Osteocyte (in vitro differentiated cells): ENCODE results near the gene NCAPG2. TPM values are rescaled to one million over a fixed set of nuclear protein-coding genes. Genes with fewer than 3 reads are reported as not detected.

Experiments used
- DNase-seq: peaks from one replicate; pipeline ENCODE4 v3.0.0; 2021; ENCODE audit warnings: mixed read lengths; ENCODE audit not compliant: unreplicated experiment; ENCODE audit errors: extremely low spot score
- H3K27ac Mint-ChIP-seq: one replicate; pipeline ENCODE4 v1.8.0; 2021; ENCODE audit warnings: mild to moderate bottlenecking, mixed read lengths; ENCODE audit not compliant: unreplicated experiment
- H3K27me3 Mint-ChIP-seq: one replicate; pipeline ENCODE4 v1.8.0; 2021; ENCODE audit warnings: mixed read lengths; ENCODE audit not compliant: unreplicated experiment
- H3K36me3 Mint-ChIP-seq: one replicate; pipeline ENCODE4 v1.8.0; 2021; ENCODE audit warnings: mixed read lengths; ENCODE audit not compliant: unreplicated experiment
- H3K4me1 Mint-ChIP-seq: one replicate; pipeline ENCODE4 v1.8.0; 2021; ENCODE audit warnings: mixed read lengths; ENCODE audit not compliant: unreplicated experiment
- H3K4me3 Mint-ChIP-seq: one replicate; pipeline ENCODE4 v1.8.0; 2021; ENCODE audit warnings: mild to moderate bottlenecking, moderate library complexity, mixed read lengths; ENCODE audit not compliant: unreplicated experiment
- H3K9me3 Mint-ChIP-seq: one replicate; pipeline ENCODE4 v1.8.0; 2021; ENCODE audit warnings: mixed read lengths; ENCODE audit not compliant: unreplicated experiment
- CTCF ChIP-seq: fragments of 200-600 bp; sonication (generic); IDR thresholded peaks from 2 replicates; pipeline ENCODE4 v1.5.0; 2021; ENCODE audit warnings: antibody characterized with exemption, mild to moderate bottlenecking, moderate library complexity
- total RNA-seq: library from RNA; stranded (reverse); gene quantifications from 2 replicates; pipeline ENCODE4 v1.2.1, GENCODE V29; 2021

NCAPG2 gene
- total RNA-seq, 1 donor from 2014 or later: 19.9 TPM

- peaks cover 16% of the 10 kb centered on the region for H3K27me3 Mint-ChIP-seq
- peak; percentile 57 for DNase-seq
Observed at GRCh38 chr7:158722574-158723237, 18.1 kb upstream of the NCAPG2 start.

GRCh38 chr7:158720112-158720511 is 15.5 kb upstream of the NCAPG2 start:
- no peak for DNase-seq
- no peak for TF ChIP-seq CTCF
- Mint-ChIP-seq H3K36me3 (no peaks in the 10 kb centered on the region), H3K4me3 (no peak overlapping the region), H3K4me1 (no peaks in the 10 kb centered on the region), H3K27me3 (peaks cover 30% of the 10 kb centered on the region), H3K27ac (no peak overlapping the region), H3K9me3 (no peaks in the 10 kb centered on the region)

More at GRCh38 chr7:158722574-158723237, 18.1 kb upstream of the NCAPG2 start:
- no peaks in the 10 kb centered on the region for H3K36me3 Mint-ChIP-seq
- peaks cover 4% of the 10 kb centered on the region for H3K9me3 Mint-ChIP-seq
- H3K4me1 Mint-ChIP-seq: no peaks in the 10 kb centered on the region
- H3K4me3 Mint-ChIP-seq: no peak overlapping the region
- TF ChIP-seq CTCF: no peak
- no peak overlapping the region for H3K27ac Mint-ChIP-seq

- TF ChIP-seq CTCF: no peak
- no peaks in the 10 kb centered on the region for H3K9me3 Mint-ChIP-seq
- no peak overlapping the region for H3K27ac Mint-ChIP-seq
- H3K27me3 Mint-ChIP-seq: peaks cover 30% of the 10 kb centered on the region
- no peak overlapping the region for H3K4me3 Mint-ChIP-seq
- H3K36me3 Mint-ChIP-seq: no peaks in the 10 kb centered on the region
- no peaks in the 10 kb centered on the region for H3K4me1 Mint-ChIP-seq
- no peak for DNase-seq
Observed at GRCh38 chr7:158716802-158717201, 12.2 kb upstream of the NCAPG2 start.

GRCh38 chr7:158710651-158711102 is 6.1 kb upstream of the NCAPG2 start:
- no peak for TF ChIP-seq CTCF
- Mint-ChIP-seq H3K27ac (no peak overlapping the region), H3K9me3 (no peaks in the 10 kb centered on the region), H3K4me1 (peaks cover 6% of the 10 kb centered on the region), H3K36me3 (no peaks in the 10 kb centered on the region), H3K4me3 (no peak overlapping the region), H3K27me3 (peaks cover 2% of the 10 kb centered on the region)
- DNase-seq: no peak

GRCh38 chr7:158707610-158708009 is 3.0 kb upstream of the NCAPG2 start:
- Mint-ChIP-seq H3K27ac (no peak overlapping the region), H3K36me3 (no peaks in the 10 kb centered on the region), H3K4me1 (peaks cover 22% of the 10 kb centered on the region), H3K9me3 (no peaks in the 10 kb centered on the region), H3K4me3 (no peak overlapping the region), H3K27me3 (no peaks in the 10 kb centered on the region)
- TF ChIP-seq CTCF: no peak
- DNase-seq: no peak
